OCI-LY7 (cell line): ENCODE measurements around the gene SH3YL1. TPM values are rescaled to one million over a fixed set of nuclear protein-coding genes. Genes with fewer than 3 reads are reported as not detected.

Experiments
- BruUV-seq: library from RNA; stranded (reverse); fragments of 400-500 nt; replicated peaks from 2 replicates; lab custom pipeline; 2021; lab: Mats Ljungman, UMichigan
- CTCF ChIA-PET: fragments of 300-600 bp; sonication (Branson Sonifier 250); formaldehyde crosslinking; loops from one replicate; lab custom pipeline; 2022; ENCODE audit warnings: antibody characterized with exemption; ENCODE audit not compliant: unreplicated experiment; lab: Charles Lee
- POLR2A ChIA-PET: fragments of 300-600 bp; sonication (Branson Sonifier 250); formaldehyde crosslinking; loops from one replicate; lab custom pipeline; 2022; ENCODE audit warnings: antibody characterized with exemption; lab: Charles Lee
- DNase-seq: peaks from one replicate; pipeline ENCODE4 v3.0.0-alpha.2; 2015; ENCODE audit warnings: low spot score
- H2AFZ ChIP-seq: fragments of 200-600 bp; sonication (generic), shearing (Covaris generic); 2 replicates; pipeline ENCODE4 v1.6.1; 2014; ENCODE audit warnings: mild to moderate bottlenecking, antibody characterized with exemption, low read length, moderate library complexity
- H3K27ac ChIP-seq: fragments of 200-600 bp; sonication (generic); 2 replicates; pipeline ENCODE4 v1.5.1; 2014; ENCODE audit warnings: mixed run types, low read depth, mild to moderate bottlenecking, moderate library complexity, low read length, inconsistent platforms; ENCODE audit not compliant: poor library complexity, severe bottlenecking
- H3K36me3 ChIP-seq: fragments of 200-600 bp; sonication (generic); 2 replicates; pipeline ENCODE4 v1.6.1; 2014; ENCODE audit warnings: mild to moderate bottlenecking, antibody characterized with exemption, low read length, moderate library complexity, mixed read lengths; ENCODE audit not compliant: insufficient read depth
- H3K4me1 ChIP-seq: fragments of 200-600 bp; sonication (generic); 2 replicates; pipeline ENCODE4 v1.5.1; 2014; ENCODE audit warnings: mild to moderate bottlenecking, low read length; ENCODE audit not compliant: insufficient read depth, poor library complexity, severe bottlenecking
- H3K4me2 ChIP-seq: fragments of 200-600 bp; sonication (generic); 2 replicates; pipeline ENCODE4 v1.6.1; 2014; ENCODE audit warnings: mild to moderate bottlenecking, low read length
- H3K4me3 ChIP-seq: fragments of 200-600 bp; sonication (generic); 2 replicates; pipeline ENCODE4 v1.5.1; 2014; ENCODE audit warnings: mild to moderate bottlenecking, low read depth, low read length; ENCODE audit not compliant: poor library complexity, severe bottlenecking
- H3K79me2 ChIP-seq: fragments of 200-600 bp; sonication (generic); 2 replicates; pipeline ENCODE4 v1.6.1; 2016; ENCODE audit warnings: low read depth, mild to moderate bottlenecking, low read length, moderate library complexity, mixed read lengths; ENCODE audit not compliant: insufficient read depth
- H3K9me2 ChIP-seq: fragments of 200-600 bp; sonication (generic); 2 replicates; pipeline ENCODE4 v1.6.1; 2016; ENCODE audit warnings: mild to moderate bottlenecking, low read length, mixed read lengths; ENCODE audit not compliant: insufficient read depth
- H3K9me3 ChIP-seq: fragments of 200-600 bp; sonication (generic); 2 replicates; pipeline ENCODE4 v1.6.1; 2014; ENCODE audit warnings: mild to moderate bottlenecking, mixed run types, low read length, mixed read lengths
- H4K20me1 ChIP-seq: fragments of 200-600 bp; sonication (generic); 2 replicates; pipeline ENCODE4 v1.6.1; 2014; ENCODE audit warnings: mild to moderate bottlenecking, antibody characterized with exemption, low read length, moderate library complexity, mixed read lengths; ENCODE audit not compliant: insufficient read depth
- CTCF ChIP-seq: fragments of 200-600 bp; sonication (generic); conservative IDR thresholded peaks from 2 replicates; pipeline ENCODE4 v1.5.1; 2014; ENCODE audit warnings: mild to moderate bottlenecking, antibody characterized with exemption, low read length, moderate library complexity, mixed read lengths
- EZH2phosphoT487 ChIP-seq: fragments of 200-600 bp; sonication (generic); IDR thresholded peaks from 2 replicates; pipeline ENCODE4 v1.6.1; 2018; ENCODE audit warnings: low read depth, borderline replicate concordance, mild to moderate bottlenecking, mixed run types, antibody characterized with exemption, low read length, moderate library complexity, mixed read lengths
- intact Hi-C: fragments of 100-400 bp; cut with micrococcal nuclease; formaldehyde crosslinking; loops from one replicate; pipeline ENCODE4 v1.10.0; 2022; ENCODE audit not compliant: unreplicated experiment
- total RNA-seq, 2 experiments: library from RNA; depleted of rRNA in 1 of 2; stranded (reverse); fragments of >200 nt in 1 of 2; shearing (Covaris generic) in 1 of 2; gene quantifications; 2 replicates each; pipeline ENCODE4 v1.2.3, GENCODE V29; 2014 to 2022

SH3YL1 gene
- total RNA-seq, 2 experiments from 2014 or later = 21.3 to 30.9 TPM

GRCh38 chr2:289362-290089, 25.7 kb upstream of the SH3YL1 start:
- no TSS peak for BruUV-seq
- Histone ChIP-seq H3K9me2 (no peaks in the 10 kb centered on the region), H4K20me1 (no peaks in the 10 kb centered on the region), H3K27ac (no peak overlapping the region), H3K79me2 (no peaks in the 10 kb centered on the region), H3K36me3 (no peaks in the 10 kb centered on the region), H3K4me2 (no peak overlapping the region), H3K4me1 (no peaks in the 10 kb centered on the region), H3K4me3 (no peak overlapping the region), H2AFZ (no peak overlapping the region), H3K9me3 (no peaks in the 10 kb centered on the region)
- DNase-seq = no peak
- TF ChIP-seq CTCF = no peak
- TF ChIP-seq EZH2phosphoT487 = no peak
- POLR2A ChIA-PET = interaction anchor here (0.6 kb wide), 2 partner anchors 10 to 51 kb away, joined by 3 to 4 read pairs; no protein-coding TSS in a partner anchor
- intact Hi-C loops = no loop called here
- CTCF ChIA-PET = no interaction called here

DNA sequence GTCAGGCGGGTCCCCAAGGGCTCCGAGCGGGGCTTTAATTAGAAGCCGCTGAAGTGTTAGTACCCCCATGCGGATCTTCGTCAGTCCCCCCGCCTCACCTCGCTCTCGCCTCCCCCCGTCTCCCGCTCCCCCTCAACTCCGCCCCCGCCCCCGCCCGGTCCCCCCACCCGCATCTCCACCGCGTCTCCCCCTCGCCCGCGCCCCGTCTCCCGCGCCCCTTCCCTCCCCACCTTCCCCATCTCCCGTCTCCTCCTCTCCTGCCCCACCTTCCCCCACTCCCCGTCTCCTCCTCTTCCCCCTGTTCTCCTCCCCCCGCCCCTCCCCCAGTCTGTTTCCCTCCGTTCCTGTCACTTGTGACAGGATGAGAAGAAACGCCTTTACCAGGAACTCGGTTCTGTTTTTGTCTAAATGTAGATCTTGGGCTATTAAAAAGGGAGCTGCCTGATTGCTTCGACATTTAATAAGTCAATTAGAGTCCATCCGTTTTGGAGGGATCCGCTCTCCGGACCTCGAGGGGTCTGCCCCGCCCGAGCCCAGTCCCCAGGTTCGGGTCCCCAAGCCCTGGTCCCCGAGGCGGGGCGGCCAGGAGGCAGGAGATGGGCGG, 25.0 kb upstream of the SH3YL1 start:
- ChIA-PET CTCF (no interaction called here), POLR2A (interaction anchor here (0.6 kb wide), 2 partner anchors 11 to 50 kb away, joined by 3 to 4 read pairs; no protein-coding TSS in a partner anchor)
- no peaks in the 10 kb centered on the region for H3K79me2 ChIP-seq
- H3K9me3 ChIP-seq = no peaks in the 10 kb centered on the region
- H2AFZ ChIP-seq = no peak overlapping the region
- H3K36me3 ChIP-seq = 0 out of 2 replicates have a peak, but pooled peaks cover 2% of the 10 kb centered on the region
- no peaks in the 10 kb centered on the region for H3K4me1 ChIP-seq
- no peak for DNase-seq
- H3K27ac ChIP-seq = no peak overlapping the region
- H3K4me3 ChIP-seq = no peak overlapping the region
- no peak overlapping the region for H3K4me2 ChIP-seq
- no TSS peak for BruUV-seq
- H3K9me2 ChIP-seq = no peaks in the 10 kb centered on the region
- intact Hi-C loops = no loop called here
- no peaks in the 10 kb centered on the region for H4K20me1 ChIP-seq
- no peak for TF ChIP-seq CTCF
- TF ChIP-seq EZH2phosphoT487 = no peak
